HG03354 (cell line): ENCODE results near the gene GRIP1.

Source experiments
- ATAC-seq: cut with Tn5 transposase; IDR thresholded peaks from one replicate; pipeline ENCODE4 v1.9.1; 2021; ENCODE audit warnings: mild to moderate bottlenecking; ENCODE audit not compliant: unreplicated experiment, poor library complexity, severe bottlenecking

GRIP1 gene

DNA sequence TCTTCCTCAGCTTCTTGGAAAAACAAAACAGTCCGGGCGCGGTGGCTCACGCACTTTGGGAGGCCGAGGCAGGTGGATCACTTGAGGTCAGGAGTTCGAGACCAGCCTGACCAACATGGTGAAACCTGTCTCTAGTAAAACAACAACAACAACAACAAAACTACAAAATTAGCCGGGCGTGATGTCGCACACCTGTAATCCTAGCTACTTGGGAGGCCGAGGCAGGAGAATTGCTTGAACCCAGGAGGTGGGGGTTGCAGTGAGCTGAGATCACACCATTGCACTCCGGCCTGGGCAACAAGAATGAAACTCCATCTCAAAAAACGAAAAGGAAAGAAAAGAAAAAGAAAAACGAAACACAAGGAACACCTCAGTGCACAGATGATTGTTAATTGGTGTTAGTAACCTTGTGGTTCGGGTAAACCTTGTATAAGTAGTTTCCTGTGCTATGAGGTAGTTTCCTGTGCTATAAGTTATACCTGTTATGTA is 375.5 kb downstream of the GRIP1 start:
- ATAC-seq = peak; percentile 67

GRCh38 chr12:66302827-66303169 is 376.1 kb downstream of the GRIP1 start:
- ATAC-seq = no peak

GRCh38 chr12:66301944-66302826 is 376.7 kb downstream of the GRIP1 start, which contains the start of gene HELB:
HELB (plus strand) TSS chr12:66302493; CDS start chr12:66302604, 111 bp downstream.
- peak; percentile 87 for ATAC-seq

DNA sequence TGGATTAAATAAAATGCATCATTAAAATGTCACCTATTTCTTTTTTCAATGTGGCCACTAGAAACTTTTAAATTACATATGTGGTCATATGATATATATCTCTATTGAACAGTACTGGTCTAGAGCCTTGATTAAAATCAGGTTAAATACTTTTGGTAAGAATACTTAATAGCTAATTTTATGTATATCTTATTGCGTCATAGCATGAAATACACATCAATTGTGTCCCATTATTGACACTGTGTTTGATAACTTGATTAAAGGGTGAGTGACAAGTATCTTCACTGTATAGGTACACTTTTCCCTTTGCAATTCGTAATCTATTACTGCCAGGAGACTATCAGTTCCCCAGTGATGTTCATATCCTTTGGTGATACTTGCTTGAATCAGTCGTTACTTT is 381.0 kb downstream of the GRIP1 start:
- no peak for ATAC-seq
